NB4 (cell line): ENCODE measurements around the gene CLDN17.

ENCODE experiments used
- POLR2A ChIP-seq: IDR thresholded peaks from 2 replicates; pipeline ENCODE4 v1.6.1; 2011; ENCODE audit warnings: mild to moderate bottlenecking; ENCODE audit not compliant: insufficient read length; ENCODE audit errors: extremely low read depth
- TF ChIP-seq, protein P1 (sequence below): IDR thresholded peaks from one replicate; pipeline ENCODE4 v1.5.1; 2012; ENCODE audit warnings: low read depth, low read length

- TF ChIP-seq POLR2A, result no peak
- TF ChIP-seq, protein P1, sequence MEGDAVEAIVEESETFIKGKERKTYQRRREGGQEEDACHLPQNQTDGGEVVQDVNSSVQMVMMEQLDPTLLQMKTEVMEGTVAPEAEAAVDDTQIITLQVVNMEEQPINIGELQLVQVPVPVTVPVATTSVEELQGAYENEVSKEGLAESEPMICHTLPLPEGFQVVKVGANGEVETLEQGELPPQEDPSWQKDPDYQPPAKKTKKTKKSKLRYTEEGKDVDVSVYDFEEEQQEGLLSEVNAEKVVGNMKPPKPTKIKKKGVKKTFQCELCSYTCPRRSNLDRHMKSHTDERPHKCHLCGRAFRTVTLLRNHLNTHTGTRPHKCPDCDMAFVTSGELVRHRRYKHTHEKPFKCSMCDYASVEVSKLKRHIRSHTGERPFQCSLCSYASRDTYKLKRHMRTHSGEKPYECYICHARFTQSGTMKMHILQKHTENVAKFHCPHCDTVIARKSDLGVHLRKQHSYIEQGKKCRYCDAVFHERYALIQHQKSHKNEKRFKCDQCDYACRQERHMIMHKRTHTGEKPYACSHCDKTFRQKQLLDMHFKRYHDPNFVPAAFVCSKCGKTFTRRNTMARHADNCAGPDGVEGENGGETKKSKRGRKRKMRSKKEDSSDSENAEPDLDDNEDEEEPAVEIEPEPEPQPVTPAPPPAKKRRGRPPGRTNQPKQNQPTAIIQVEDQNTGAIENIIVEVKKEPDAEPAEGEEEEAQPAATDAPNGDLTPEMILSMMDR, result no peak
These were observed 40.0 kb downstream of the CLDN17 start for GRCh38 chr21:30126576-30126975.
